Measurements from ENCODE around the gene HGFAC.

DNA sequence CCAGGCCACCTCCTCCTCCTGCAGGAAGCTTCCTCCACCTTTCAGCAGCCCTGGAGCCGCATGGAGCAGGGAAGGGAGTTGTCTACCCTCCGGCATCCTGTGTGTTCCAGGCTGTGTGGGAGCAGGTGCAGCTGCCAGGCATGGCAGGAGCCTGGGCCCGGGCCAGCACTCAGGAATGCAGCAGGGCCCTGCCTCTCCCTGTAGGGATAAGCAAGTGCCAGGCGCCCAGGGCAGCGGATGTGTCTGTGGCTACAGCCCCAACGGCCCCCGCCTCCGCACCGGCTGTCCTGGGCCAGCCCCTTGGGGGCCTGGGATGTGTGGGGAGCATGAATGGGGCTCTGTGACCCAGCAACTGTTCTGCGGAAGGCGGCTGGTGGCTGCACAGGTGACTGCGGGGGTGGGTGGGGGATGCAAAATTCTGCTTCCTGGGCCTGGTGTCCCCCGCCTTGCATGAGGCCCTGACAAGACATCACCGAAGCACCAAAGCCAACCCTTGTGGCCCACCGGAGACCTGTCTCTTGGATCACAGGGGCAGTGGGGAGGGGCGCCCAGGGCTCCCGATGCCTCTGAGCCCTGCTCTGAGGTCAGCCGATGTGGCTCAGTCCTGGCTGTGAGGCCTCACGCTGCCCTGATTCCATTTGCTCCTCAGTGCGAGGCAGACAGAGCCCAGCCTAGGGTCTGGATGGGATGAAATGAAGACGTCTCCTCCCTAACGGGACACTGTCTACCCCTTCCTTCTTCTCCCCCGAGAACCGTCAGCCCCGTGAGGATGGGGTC lies 19.9 kb downstream of the HGFAC start:
- TF ChIP-seq, protein P1, sequence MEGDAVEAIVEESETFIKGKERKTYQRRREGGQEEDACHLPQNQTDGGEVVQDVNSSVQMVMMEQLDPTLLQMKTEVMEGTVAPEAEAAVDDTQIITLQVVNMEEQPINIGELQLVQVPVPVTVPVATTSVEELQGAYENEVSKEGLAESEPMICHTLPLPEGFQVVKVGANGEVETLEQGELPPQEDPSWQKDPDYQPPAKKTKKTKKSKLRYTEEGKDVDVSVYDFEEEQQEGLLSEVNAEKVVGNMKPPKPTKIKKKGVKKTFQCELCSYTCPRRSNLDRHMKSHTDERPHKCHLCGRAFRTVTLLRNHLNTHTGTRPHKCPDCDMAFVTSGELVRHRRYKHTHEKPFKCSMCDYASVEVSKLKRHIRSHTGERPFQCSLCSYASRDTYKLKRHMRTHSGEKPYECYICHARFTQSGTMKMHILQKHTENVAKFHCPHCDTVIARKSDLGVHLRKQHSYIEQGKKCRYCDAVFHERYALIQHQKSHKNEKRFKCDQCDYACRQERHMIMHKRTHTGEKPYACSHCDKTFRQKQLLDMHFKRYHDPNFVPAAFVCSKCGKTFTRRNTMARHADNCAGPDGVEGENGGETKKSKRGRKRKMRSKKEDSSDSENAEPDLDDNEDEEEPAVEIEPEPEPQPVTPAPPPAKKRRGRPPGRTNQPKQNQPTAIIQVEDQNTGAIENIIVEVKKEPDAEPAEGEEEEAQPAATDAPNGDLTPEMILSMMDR (conservative IDR thresholded peaks at IDR 0.05) = no peak
- TF ChIP-seq EZH2 (IDR thresholded peaks at IDR 0.05; ENCODE audit: low read depth) = no peak

All from PC-9 (cell line).